Neural progenitor cell (in vitro differentiated cells): Measurements from ENCODE around the gene CDIP1.

Source experiments
- CTCF ChIP-seq: fragments of 200-600 bp; sonication (generic); IDR thresholded peaks from 2 replicates; pipeline ENCODE4 v1.5.1; 2017; ENCODE audit warnings: antibody characterized with exemption, mild to moderate bottlenecking
- EZH2phosphoT487 ChIP-seq: fragments of 200-600 bp; sonication (generic); IDR thresholded peaks from 2 replicates; pipeline ENCODE4 v1.6.1; 2017; ENCODE audit warnings: antibody characterized with exemption

- TF ChIP-seq CTCF (no peak), EZH2phosphoT487 (no peak)
Observed at GRCh38 chr16:4570086-4570485, 31.5 kb upstream of the CDIP1 start.
